Hepatocyte (in vitro differentiated cells): Measurements from ENCODE around the gene STPG3. TPM values are rescaled to one million over a fixed set of nuclear protein-coding genes. Genes with fewer than 3 reads are reported as not detected.

ENCODE experiments used
- DNase-seq: peaks from one replicate; pipeline ENCODE4 v3.0.0-alpha.2; 2016; ENCODE audit warnings: low spot score
- H2AFZ ChIP-seq: fragments of 200-600 bp; sonication (generic); 2 replicates; pipeline ENCODE4 v1.6.0; 2016; ENCODE audit warnings: antibody characterized with exemption, mild to moderate bottlenecking
- H3K27ac ChIP-seq: fragments of 200-600 bp; sonication (generic); 2 replicates; pipeline ENCODE4 v1.5.1; 2016; ENCODE audit warnings: mild to moderate bottlenecking
- H3K27me3 ChIP-seq: fragments of 200-600 bp; sonication (generic); 2 replicates; pipeline ENCODE4 v1.6.1; 2016
- H3K36me3 ChIP-seq: fragments of 200-600 bp; sonication (generic); replicated peaks from 2 replicates; pipeline ENCODE4 v1.5.1; 2016; ENCODE audit warnings: low read depth; ENCODE audit not compliant: insufficient read depth
- H3K4me1 ChIP-seq: fragments of 200-600 bp; sonication (generic); 2 replicates; pipeline ENCODE4 v1.5.1; 2016; ENCODE audit warnings: mild to moderate bottlenecking, moderate library complexity; ENCODE audit not compliant: insufficient read depth
- H3K4me2 ChIP-seq: fragments of 200-600 bp; sonication (generic); 2 replicates; pipeline ENCODE4 v1.6.0; 2016
- H3K4me3 ChIP-seq: fragments of 200-600 bp; sonication (generic); 2 replicates; pipeline ENCODE4 v1.5.1; 2016; ENCODE audit warnings: mild to moderate bottlenecking
- H3K79me2 ChIP-seq: fragments of 200-600 bp; sonication (generic); 2 replicates; pipeline ENCODE4 v1.6.0; 2017; ENCODE audit warnings: mild to moderate bottlenecking
- H3K9me2 ChIP-seq: fragments of 200-600 bp; sonication (generic); replicated peaks from 2 replicates; pipeline ENCODE4 v1.6.0; 2017; ENCODE audit warnings: mild to moderate bottlenecking; ENCODE audit not compliant: insufficient read depth
- H3K9me3 ChIP-seq: fragments of 200-600 bp; sonication (generic); 2 replicates; pipeline ENCODE4 v1.5.1; 2016; ENCODE audit warnings: low read depth, mild to moderate bottlenecking
- H4K20me1 ChIP-seq: fragments of 200-600 bp; sonication (generic); 2 replicates; pipeline ENCODE4 v1.6.0; 2016; ENCODE audit warnings: mild to moderate bottlenecking; ENCODE audit not compliant: insufficient read depth, poor library complexity, severe bottlenecking
- CTCF ChIP-seq: fragments of 200-600 bp; sonication (generic); IDR thresholded peaks from 2 replicates; pipeline ENCODE4 v1.5.1; 2016; ENCODE audit warnings: antibody characterized with exemption, mild to moderate bottlenecking; ENCODE audit not compliant: poor library complexity
- EZH2 ChIP-seq: fragments of 200-600 bp; sonication (generic); IDR thresholded peaks from 2 replicates; pipeline ENCODE4 v1.6.1; 2016; ENCODE audit warnings: antibody characterized with exemption, mild to moderate bottlenecking, borderline replicate concordance
- EZH2phosphoT487 ChIP-seq: fragments of 200-600 bp; sonication (generic); IDR thresholded peaks from one replicate; pipeline ENCODE4 v1.6.1; 2018; ENCODE audit warnings: antibody characterized with exemption, mild to moderate bottlenecking, low read depth, moderate library complexity; ENCODE audit not compliant: unreplicated experiment, severe bottlenecking
- WGBS: methylation state at CpG from one replicate; pipeline ENCODE4 v1.1.6; 2016; ENCODE audit warnings: low lambda C conversion rate; ENCODE audit errors: missing lambda C conversion rate; 5-methylcytosine and 5-hydroxymethylcytosine counted together
- polyA plus RNA-seq: library from polyadenylated mRNA; unstranded; fragments of >200 nt; fragmentation: Nextera tagmentation; extraction: Ambion mirVana; gene quantifications from 2 replicates; pipeline ENCODE4 v1.2.1, GENCODE V29; 2016
- total RNA-seq: library from RNA; depleted of rRNA; stranded (reverse); fragments of >200 nt; gene quantifications from 2 replicates; pipeline ENCODE4 v1.2.3, GENCODE V29; 2014

The STPG3 gene
- total and polyA plus RNA-seq, 2 experiments from 2014 or later, result 1.5 TPM; not detected in 1

GRCh38 chr9:137234055-137234697 is 16.9 kb upstream of the STPG3 start:
- no peak for TF ChIP-seq EZH2phosphoT487
- TF ChIP-seq EZH2, result no peak
- no peak for TF ChIP-seq CTCF
- H3K27me3 ChIP-seq, result no peaks in the 10 kb centered on the region
- H3K27ac ChIP-seq, result no peak overlapping the region
- peak overlapping the region; percentile 82 for H3K4me2 ChIP-seq
- DNase-seq, result no peak
- no peaks in the 10 kb centered on the region for H3K9me3 ChIP-seq
- H4K20me1 ChIP-seq, result no peaks in the 10 kb centered on the region
- no peaks in the 10 kb centered on the region for H3K36me3 ChIP-seq
- peaks cover 26% of the 10 kb centered on the region for H3K79me2 ChIP-seq
- H2AFZ ChIP-seq, result no peak overlapping the region
- peaks cover 41% of the 10 kb centered on the region for H3K4me1 ChIP-seq
- no peaks in the 10 kb centered on the region for H3K9me2 ChIP-seq
- no peak overlapping the region for H3K4me3 ChIP-seq
- WGBS, result 88% methylated on average over 38 of the region's 40 CpGs

GRCh38 chr9:137234758-137235423 is 16.2 kb upstream of the STPG3 start:
- Histone ChIP-seq H3K36me3 (no peaks in the 10 kb centered on the region), H4K20me1 (no peaks in the 10 kb centered on the region), H3K9me2 (no peaks in the 10 kb centered on the region), H3K9me3 (no peaks in the 10 kb centered on the region), H3K27ac (no peak overlapping the region), H2AFZ (no peak overlapping the region), H3K4me3 (no peak overlapping the region), H3K4me1 (peaks cover 40% of the 10 kb centered on the region), H3K79me2 (peaks cover 33% of the 10 kb centered on the region), H3K27me3 (no peaks in the 10 kb centered on the region), H3K4me2 (peak overlapping the region; percentile 82)
- TF ChIP-seq EZH2phosphoT487, result no peak
- TF ChIP-seq CTCF, result no peak
- no peak for TF ChIP-seq EZH2
- 85% methylated on average over 17 of the region's 18 CpGs for WGBS
- DNase-seq, result no peak

- Histone ChIP-seq H3K36me3 (no peaks in the 10 kb centered on the region), H4K20me1 (no peaks in the 10 kb centered on the region), H3K4me2 (peak overlapping the region; percentile 82), H3K27me3 (no peaks in the 10 kb centered on the region), H3K79me2 (peaks cover 33% of the 10 kb centered on the region), H3K27ac (peak overlapping the region; percentile 57), H3K9me3 (no peaks in the 10 kb centered on the region), H3K9me2 (no peaks in the 10 kb centered on the region), H3K4me3 (no peak overlapping the region), H3K4me1 (peaks cover 33% of the 10 kb centered on the region), H2AFZ (no peak overlapping the region)
- TF ChIP-seq EZH2 (no peak), CTCF (peak; percentile 5), EZH2phosphoT487 (no peak)
- 83% methylated on average over 29 of the region's 35 CpGs for WGBS
- DNase-seq, result no peak
These were observed 15.5 kb upstream of the STPG3 start for GRCh38 chr9:137235424-137236237.
